GM12865 (cell line): ENCODE data around the gene LINS1.

Experiments
- DNase-seq: peaks from one replicate; pipeline ENCODE4 v3.0.0; 2010; ENCODE audit warnings: low read depth
- H3K4me3 ChIP-seq: 2 replicates; pipeline ENCODE4 v1.5.1; 2011; ENCODE audit warnings: mild to moderate bottlenecking, low read depth, low read length, control low read depth
- TF ChIP-seq, protein P1 (sequence below): IDR thresholded peaks from 2 replicates; pipeline ENCODE4 v1.5.1; 2011; ENCODE audit warnings: low read length, control low read depth, low read depth, inconsistent platforms; ENCODE audit not compliant: insufficient read depth; ENCODE audit errors: missing control alignments

LINS1 gene

GRCh38 chr15:100627789-100628395 is 25.9 kb upstream of the LINS1 start:
- H3K4me3 ChIP-seq: no peak overlapping the region
- TF ChIP-seq, protein P1, sequence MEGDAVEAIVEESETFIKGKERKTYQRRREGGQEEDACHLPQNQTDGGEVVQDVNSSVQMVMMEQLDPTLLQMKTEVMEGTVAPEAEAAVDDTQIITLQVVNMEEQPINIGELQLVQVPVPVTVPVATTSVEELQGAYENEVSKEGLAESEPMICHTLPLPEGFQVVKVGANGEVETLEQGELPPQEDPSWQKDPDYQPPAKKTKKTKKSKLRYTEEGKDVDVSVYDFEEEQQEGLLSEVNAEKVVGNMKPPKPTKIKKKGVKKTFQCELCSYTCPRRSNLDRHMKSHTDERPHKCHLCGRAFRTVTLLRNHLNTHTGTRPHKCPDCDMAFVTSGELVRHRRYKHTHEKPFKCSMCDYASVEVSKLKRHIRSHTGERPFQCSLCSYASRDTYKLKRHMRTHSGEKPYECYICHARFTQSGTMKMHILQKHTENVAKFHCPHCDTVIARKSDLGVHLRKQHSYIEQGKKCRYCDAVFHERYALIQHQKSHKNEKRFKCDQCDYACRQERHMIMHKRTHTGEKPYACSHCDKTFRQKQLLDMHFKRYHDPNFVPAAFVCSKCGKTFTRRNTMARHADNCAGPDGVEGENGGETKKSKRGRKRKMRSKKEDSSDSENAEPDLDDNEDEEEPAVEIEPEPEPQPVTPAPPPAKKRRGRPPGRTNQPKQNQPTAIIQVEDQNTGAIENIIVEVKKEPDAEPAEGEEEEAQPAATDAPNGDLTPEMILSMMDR: peak; percentile 68
- peak; percentile 85 for DNase-seq

DNA sequence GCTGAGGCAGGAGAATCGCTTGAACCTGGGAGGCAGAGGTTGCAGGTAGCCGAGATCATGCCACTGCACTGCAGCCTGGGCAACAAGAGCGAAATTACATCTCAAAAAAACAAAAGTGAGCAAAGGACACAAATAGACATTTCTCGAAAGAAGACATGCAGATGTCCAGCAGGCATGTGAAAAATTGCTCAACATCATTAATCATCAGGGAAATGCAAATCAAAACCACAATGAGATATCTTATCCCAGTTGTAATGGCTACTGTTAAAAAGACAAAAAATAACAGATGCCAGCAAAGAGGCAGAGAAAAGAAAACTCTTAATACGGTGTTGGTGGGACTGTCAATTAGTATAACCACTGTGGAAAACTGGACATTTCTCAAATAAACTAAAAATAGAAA is 21.3 kb upstream of the LINS1 start:
- TF ChIP-seq, protein P1: no peak
- H3K4me3 ChIP-seq: no peak overlapping the region
- no peak for DNase-seq

GRCh38 chr15:100616700-100617099 is 14.7 kb upstream of the LINS1 start:
- H3K4me3 ChIP-seq: no peak overlapping the region
- no peak for DNase-seq
- TF ChIP-seq, protein P1: no peak

DNA sequence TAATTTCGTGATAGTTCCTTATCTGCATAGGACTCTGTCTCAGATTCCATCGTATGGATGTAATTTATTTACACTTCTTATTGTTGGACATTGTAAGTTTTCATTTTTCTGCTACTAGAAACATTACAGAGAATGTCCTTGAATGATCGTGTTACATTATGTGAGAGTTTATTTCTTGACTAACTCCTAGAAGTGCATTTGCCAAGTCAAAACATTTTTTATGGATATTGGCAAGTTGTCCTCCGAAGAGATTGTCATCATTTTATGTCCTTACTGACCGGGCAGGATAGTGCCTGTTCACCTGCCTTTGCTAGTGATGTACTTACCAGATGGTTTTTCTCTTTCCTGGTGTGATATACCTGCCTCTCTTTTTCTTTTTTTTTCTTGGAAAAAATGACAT is 13.8 kb upstream of the LINS1 start:
- no peak for DNase-seq
- TF ChIP-seq, protein P1: no peak
- H3K4me3 ChIP-seq: no peak overlapping the region

DNA sequence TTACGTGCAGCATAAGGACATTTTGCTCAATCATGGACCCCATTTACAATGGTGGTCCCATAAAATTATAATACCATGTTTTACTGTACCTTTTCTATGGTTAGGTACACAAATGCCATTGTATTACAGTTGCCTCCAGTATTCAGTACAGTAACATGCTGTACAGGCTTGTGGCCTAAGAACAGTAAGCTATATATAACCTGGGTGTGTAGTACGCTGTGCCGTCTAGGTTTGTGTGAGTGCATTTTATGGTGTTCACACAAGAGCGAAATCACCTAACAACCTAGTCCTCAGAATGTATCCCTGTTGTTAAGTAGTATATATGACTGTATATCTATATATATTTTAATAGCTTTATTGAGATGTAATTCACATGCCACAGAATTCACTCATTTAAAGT is 12.9 kb upstream of the LINS1 start:
- DNase-seq: no peak
- H3K4me3 ChIP-seq: no peak overlapping the region
- TF ChIP-seq, protein P1: no peak

- DNase-seq: no peak
- no peak overlapping the region for H3K4me3 ChIP-seq
- TF ChIP-seq, protein P1: no peak
Measured at GRCh38 chr15:100614336-100614735, 12.4 kb upstream of the LINS1 start.

DNA sequence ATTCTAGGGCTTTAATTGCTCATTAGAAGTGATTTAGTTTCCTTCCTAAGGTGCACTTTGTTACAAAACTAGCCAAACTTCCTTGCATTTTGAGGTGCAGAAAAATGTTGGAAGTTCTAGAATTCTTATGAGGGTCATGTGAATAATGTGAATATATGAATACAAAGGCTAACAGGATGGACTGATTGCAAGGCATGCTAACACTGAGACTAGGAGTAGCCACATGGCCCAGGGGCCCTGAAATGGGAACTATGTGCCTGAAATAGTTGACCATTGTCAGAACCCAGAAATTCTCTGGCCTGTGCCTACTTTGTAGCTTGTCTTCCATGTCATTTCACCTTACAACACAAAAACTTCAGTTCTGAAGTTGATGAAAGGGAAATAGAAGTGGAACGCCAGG is 11.2 kb upstream of the LINS1 start:
- TF ChIP-seq, protein P1: no peak
- no peak for DNase-seq
- H3K4me3 ChIP-seq: no peak overlapping the region
